Measurements from ENCODE around the gene RPL31.

Gene RPL31

GRCh38 chr2:101001691-101002561 lies at the start of gene RPL31:
RPL31 (plus strand) TSS chr2:101002289; CDS start chr2:101002702, 413 bp downstream.
- in situ Hi-C loops (cut with MboI; ENCODE audit: low sequenced_read_pairs) = no loop called here

GRCh38 chr2:100952512-100952911 lies 49.6 kb upstream of the RPL31 start:
- in situ Hi-C loops (cut with MboI; ENCODE audit: low sequenced_read_pairs) = no loop called here

GRCh38 chr2:100953406-100954043 lies 48.6 kb upstream of the RPL31 start:
- in situ Hi-C loops (cut with MboI; ENCODE audit: low sequenced_read_pairs) = no loop called here

DNA sequence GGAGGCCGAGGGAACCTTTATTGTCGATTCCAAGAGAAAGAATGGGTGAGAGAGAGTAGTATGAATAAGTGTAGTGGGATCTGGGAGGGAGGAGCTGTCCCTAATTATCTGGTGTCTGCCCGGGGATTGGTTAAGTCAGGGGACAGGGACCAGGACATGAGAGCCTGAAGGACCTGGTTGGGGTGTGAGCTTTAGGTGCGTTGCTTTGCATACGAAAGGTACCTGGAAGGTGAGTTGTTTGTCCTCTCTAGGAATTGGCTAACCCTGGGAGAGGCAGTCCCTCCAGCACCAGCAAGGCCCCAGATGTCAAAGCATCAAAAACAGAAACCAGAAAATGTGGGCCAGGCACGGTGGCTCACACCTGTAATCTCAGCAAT lies 48.1 kb upstream of the RPL31 start:
- in situ Hi-C loops (cut with MboI; ENCODE audit: low sequenced_read_pairs) = no loop called here

- in situ Hi-C loops (cut with MboI; ENCODE audit: low sequenced_read_pairs) = no loop called here
Observed at GRCh38 chr2:100955226-100955625, 46.9 kb upstream of the RPL31 start.

DNA sequence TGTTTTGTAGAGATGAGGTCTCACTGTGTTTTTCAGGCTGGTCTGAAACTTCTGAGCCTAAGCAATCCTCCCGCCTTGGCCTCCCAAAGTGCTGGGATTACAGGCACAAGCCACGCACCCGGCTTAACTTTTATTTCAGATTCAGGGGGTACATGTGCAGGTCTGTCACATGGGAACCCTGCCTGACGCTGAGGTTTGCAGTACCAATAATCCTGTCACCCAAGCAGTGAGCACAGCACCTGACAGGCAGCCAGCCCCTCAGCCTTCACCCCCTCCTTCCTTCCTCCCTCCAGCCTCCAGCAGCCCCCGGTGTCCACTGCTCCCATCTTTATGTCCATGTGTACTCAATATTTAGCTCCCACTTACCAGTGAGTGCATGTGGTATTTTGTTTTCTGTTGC lies 46.0 kb upstream of the RPL31 start:
- in situ Hi-C loops (cut with MboI; ENCODE audit: low sequenced_read_pairs) = no loop called here

DNA sequence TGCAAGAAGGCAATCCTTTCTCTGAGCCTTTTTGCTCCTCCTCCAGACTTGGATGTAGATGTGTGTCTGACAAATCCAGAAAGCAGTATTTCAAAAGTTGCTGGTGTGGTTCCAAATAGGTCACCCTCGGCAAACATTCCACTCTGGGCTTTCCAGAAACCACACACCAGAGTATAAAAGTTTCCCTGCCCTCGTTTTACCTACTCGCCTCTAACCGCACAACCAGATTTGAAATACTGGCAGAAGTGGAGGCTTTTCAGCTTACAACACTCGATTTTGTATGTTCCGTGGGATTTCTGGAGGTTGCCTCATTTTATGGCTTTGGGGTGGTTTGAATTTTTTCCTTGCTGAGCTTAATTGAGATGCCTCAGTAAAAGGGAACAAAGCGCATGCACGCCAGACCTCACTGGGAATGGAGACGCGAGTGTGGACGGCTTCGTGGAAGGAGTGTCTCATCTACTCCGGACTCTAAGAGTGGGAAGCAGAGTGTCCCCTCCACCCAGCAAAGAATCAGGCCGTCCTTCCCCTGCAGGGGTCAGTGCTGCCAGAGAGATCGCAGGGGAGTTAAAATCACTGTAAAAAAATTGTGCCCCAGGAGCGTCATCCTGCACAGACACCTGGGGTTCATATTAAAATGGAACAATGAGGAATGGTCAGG lies 44.0 kb upstream of the RPL31 start:
- in situ Hi-C loops (cut with MboI; ENCODE audit: low sequenced_read_pairs) = no loop called here

- in situ Hi-C loops (cut with MboI; ENCODE audit: low sequenced_read_pairs) = no loop called here
Observed at GRCh38 chr2:100959225-100959880, 42.7 kb upstream of the RPL31 start.

GRCh38 chr2:100960688-100961087 lies 41.4 kb upstream of the RPL31 start:
- in situ Hi-C loops (cut with MboI; ENCODE audit: low sequenced_read_pairs) = no loop called here

DNA sequence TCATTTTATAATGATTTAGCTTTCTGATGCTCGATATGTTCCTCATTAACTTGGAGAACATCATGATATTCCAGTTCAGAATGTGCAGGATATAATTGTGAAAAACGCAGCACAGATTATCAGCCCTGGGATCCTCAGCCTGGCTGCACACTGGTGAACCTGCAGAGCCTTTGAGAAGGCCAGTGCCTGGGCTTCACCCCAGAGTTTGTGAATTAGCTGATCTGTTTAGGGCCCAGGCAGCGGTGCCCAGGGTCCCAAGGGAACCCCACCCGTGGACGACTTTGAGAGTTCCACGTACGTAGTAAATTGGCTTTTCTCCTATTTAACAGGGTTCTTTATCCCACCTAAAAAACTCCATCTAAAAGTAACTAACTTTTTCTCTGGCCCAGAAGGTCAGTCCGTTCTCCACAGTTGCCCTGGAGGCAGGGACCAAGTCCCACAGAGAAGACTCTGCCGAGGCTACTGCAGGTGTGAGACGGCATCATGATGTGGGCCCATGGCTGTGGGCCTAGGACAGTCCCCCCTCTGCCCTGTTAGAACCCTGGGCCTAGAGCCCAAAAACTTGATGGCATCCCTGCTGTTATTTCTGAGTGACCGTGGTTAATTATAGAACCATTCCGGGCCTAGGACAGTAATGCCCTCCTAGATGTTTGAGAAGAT lies 39.6 kb upstream of the RPL31 start:
- in situ Hi-C loops (cut with MboI; ENCODE audit: low sequenced_read_pairs) = no loop called here

DNA sequence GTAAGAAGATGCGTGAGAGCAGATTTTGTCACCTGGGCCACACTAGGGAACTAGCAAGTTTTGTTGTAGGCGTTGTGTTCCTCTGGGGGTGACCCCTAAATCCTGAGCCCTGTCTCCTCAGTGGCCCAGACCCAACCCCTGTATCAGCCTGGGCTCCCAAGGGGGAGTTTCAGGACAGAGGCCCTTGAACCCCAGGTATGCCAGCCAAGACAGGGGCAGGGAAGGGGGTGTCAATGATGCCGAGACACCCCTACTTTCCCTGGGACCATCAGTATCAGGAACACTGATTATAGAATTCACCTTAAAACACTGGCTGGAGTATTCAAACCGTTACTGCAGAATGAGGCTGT lies 39.1 kb upstream of the RPL31 start:
- in situ Hi-C loops (cut with MboI; ENCODE audit: low sequenced_read_pairs) = no loop called here

GRCh38 chr2:100964222-100964621 lies 37.9 kb upstream of the RPL31 start:
- in situ Hi-C loops (cut with MboI; ENCODE audit: low sequenced_read_pairs) = no loop called here

GRCh38 chr2:100964681-100965169 lies 37.4 kb upstream of the RPL31 start:
- in situ Hi-C loops (cut with MboI; ENCODE audit: low sequenced_read_pairs) = no loop called here

- in situ Hi-C loops (cut with MboI; ENCODE audit: low sequenced_read_pairs) = no loop called here
Observed at GRCh38 chr2:100965596-100965995, 36.5 kb upstream of the RPL31 start.

- in situ Hi-C loops (cut with MboI; ENCODE audit: low sequenced_read_pairs) = no loop called here
Observed at GRCh38 chr2:100967716-100968115, 34.4 kb upstream of the RPL31 start.

- in situ Hi-C loops (cut with MboI; ENCODE audit: low sequenced_read_pairs) = no loop called here
Observed at GRCh38 chr2:100968146-100969145, 33.6 kb upstream of the RPL31 start.

- in situ Hi-C loops (cut with MboI; ENCODE audit: low sequenced_read_pairs) = no loop called here
Observed at GRCh38 chr2:100969998-100970397, 32.1 kb upstream of the RPL31 start.

GRCh38 chr2:100971221-100971620 lies 30.9 kb upstream of the RPL31 start:
- in situ Hi-C loops (cut with MboI; ENCODE audit: low sequenced_read_pairs) = no loop called here

- in situ Hi-C loops (cut with MboI; ENCODE audit: low sequenced_read_pairs) = no loop called here
Observed at GRCh38 chr2:100972452-100972851, 29.6 kb upstream of the RPL31 start.
